ENCODE results near the gene BACH2.

The BACH2 gene

DNA sequence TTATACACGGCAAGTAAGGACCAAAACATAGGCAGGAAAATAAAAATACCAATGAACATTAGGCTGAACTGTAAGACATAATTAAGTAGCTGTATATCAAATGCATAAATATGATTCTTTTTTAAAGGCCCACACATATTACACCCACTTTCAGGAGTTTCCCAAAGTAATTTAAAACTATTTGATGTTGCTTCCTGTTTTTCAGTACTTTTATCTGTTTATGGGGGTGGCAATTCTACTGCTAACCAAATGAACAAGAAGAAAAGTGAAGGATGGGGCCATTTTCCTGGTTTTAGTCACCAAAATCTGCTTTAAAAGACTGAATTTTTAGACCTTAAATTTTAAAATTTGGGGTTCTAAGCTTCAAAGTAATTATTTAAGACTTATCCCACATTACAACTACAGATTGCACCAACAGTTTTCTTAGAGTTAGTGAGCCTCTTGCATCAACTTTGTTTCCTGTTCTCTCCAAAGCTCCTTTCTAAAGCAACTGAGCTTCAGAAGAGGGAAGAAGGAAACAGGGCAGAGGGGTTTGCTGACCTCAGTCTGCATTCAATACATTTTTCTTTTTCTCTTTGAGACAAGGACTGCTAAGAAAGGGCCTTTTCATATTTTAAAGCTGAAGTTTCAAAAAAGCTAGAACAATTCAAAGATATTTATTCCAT, 191.0 kb downstream of the BACH2 start:
- in situ Hi-C loops (cut with HindIII; ENCODE audit: low sequenced_read_pairs): no loop called here

DNA sequence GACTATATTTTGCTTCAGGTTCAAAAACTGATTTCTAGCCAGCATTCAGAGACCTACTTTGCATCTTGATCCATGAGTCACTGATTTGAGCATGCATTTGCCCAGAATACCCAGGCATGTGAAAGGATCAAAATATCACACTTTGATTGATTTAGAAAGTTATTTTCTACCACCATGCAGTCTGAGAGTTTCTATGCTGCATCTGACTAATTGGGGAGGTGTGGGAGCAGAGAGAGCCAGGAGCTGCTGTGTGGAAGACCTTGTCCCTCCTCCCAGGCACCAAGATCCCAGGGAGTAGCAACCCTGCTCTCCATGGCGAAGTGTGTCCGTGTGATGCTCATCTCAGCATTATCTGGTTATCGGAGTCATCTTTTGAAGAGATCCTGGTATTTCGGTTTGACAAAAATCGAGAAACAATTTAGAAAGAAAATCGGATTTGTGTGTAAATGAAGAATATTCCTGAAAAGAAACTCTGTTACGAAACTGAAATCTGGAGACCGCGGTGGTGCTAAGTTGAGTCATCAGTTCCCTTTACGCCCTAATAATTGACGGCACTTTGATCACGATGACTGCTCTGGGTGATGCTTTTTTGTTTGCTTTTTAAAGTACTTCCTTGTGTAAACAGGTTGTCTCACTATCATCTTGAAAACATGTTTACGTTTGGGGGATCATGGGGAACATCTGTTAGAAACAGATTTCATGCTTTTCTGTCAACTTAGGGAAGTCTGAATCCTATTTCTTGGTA, 193.4 kb downstream of the BACH2 start:
- in situ Hi-C loops (cut with HindIII; ENCODE audit: low sequenced_read_pairs): no loop called here

DNA sequence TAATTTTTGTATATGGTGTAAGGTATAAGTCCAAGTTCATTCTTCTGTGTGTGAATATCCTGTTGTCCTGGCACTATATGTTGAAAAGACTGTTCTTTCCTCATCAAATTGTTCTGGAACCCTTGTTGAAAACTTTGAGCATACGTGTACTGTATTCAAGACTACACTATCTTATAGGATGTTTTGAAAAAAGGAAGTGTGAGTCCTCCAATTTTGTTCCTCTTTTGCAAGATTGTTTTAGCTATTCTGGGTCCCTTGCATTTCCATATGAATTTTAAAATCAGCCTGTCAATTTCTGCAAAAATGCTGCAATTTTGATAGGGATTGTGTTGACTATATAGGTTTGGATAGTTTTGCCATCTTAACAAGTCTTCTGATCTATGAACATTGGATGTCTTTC, 195.2 kb downstream of the BACH2 start:
- in situ Hi-C loops (cut with HindIII; ENCODE audit: low sequenced_read_pairs): no loop called here

DNA sequence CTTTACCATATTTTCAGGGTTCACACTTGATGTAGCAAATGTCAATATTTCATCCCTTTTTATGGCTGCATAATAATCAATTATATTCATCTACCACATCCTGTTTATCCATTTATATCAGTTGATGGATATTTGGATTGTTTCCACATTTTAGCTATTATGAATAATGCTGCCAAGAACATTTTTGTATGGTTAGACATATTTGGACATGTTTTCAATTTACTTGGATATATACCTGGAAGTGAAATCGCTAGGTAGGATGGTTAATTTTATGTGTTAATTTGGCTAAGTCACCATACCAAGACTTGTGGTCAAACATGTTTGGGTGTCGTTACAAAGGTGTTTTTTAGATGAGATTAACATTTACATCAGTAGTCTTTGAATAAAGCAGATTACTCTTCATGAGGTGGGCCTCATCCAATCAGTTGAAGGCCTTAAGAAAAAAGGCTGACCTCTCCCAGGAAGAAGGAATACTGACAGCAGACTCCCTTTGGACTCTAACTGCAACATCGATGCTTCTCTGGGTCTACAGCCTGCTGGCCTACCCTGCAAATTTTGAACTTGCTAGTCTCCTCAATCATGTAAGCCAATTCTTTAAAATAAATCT, 196.5 kb downstream of the BACH2 start:
- in situ Hi-C loops (cut with HindIII; ENCODE audit: low sequenced_read_pairs): no loop called here

DNA sequence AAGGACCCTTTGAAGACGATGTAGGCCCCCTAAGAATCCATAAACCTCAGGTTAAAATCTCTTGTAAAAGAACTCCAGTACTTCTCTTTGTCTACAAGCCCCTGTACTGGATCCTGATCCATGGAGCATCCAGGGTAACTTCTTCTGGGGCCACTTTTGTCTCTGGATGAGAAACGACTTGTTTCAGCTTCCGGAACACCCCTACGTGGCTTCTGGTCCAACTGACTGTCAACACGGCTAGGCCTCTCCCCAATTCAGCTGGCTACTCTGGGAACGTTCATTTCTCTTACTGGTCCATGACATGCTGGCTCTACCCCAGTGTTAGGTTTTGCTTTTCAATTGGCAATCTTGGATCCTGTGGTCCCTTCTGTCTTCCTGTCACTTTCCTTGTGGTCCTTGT, 198.0 kb downstream of the BACH2 start:
- in situ Hi-C loops (cut with HindIII; ENCODE audit: low sequenced_read_pairs): no loop called here

DNA sequence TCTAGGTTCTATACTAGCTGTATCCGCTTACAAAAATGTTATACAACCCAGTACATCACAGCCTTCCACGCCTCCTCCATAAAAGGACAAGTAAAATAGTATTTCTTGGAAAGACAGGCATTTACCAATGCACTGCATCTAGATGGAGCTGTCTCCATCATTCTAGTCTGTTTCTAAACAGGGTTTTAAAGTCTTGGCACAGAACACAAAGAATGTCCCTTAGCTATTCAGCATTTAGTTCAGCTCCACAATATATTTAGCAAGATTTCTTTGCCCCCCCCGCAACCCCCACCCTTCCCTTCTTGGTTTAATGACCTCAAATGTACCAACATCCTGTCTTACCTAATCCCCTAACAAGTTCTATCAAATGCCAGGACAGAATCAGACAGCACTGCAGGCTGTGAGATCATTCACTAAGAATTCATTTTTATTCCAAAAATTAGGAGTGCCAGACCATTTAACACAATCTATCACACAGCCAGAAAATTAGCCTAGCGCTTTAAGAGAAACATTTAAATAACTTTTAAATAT, 198.6 kb downstream of the BACH2 start:
- in situ Hi-C loops (cut with HindIII; ENCODE audit: low sequenced_read_pairs): no loop called here

DNA sequence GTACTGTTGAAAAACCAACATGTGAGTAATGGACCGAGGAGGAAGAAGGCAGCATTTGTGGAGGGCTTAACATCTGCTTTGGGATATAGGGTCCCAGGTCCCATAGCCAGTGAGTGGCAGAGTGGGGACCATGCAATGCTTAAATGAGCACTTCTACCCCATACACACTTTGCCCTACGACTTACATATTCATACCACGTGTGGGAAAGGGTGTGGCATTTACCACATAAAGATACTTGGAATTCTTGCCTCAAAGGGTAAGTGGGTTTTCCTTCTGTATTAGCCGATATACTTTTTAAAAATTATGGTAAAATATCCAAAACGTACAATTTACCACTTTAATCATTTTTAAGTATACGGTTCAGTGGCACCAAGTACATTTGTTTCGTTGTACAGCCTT, 199.3 kb downstream of the BACH2 start:
- in situ Hi-C loops (cut with HindIII; ENCODE audit: low sequenced_read_pairs): no loop called here

DNA sequence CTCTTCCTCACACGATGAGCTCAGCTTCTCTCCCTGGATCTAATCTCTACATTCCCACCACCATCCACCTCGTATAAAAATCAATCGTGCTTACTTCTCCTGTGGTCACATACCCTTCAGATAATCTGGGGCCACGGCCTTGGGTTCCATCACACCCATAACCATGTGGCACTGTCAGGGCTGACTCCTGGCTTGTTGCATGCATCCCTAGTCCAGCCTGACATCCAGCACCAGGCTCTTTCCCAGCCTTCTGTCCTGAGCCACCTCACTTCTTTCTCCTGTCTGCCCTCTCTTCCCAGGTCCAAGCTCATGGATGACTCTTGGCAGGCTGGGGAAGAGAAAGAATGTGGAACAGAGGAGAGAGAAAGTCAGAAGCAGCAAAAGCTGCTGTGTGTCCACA, 199.8 kb downstream of the BACH2 start:
- in situ Hi-C loops (cut with HindIII; ENCODE audit: low sequenced_read_pairs): no loop called here

DNA sequence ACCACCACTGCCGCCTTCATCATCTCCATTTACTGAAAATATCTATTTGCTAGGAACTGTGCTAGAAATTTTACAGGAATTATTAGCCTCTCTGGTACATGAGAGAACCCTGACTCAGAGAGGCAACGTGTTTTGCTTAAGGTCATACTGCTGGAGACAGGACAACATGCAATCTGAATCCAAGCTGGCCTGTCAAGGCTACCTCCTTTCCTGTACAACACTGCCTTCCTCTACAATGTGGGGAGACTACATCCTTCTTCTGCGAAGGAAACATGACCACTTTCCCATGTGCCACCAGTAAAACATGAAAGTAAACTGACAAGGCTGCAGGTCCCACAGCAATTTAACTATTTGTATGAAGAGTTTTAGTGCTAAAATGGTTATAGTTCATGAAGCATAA, 200.9 kb downstream of the BACH2 start:
- in situ Hi-C loops (cut with HindIII; ENCODE audit: low sequenced_read_pairs): no loop called here

DNA sequence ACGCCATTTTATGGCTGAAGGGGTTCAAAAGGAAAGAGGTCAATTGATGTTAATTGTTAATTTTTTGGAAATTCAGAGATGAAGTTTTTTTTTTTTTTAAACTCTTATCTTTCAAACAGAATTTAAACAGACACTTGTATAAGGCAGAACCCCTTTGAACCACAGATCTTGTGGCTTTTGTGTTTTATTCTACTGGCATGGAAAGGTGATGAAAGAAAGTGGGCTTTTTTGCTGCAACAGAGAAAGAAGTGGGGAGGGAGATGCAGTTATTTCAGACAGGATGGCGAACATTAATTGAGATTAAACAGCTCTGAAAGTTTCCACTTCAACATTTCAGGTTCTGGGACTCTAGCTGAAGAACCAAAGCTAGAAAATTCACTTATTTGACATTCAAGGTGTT, 201.5 kb downstream of the BACH2 start:
- in situ Hi-C loops (cut with HindIII; ENCODE audit: low sequenced_read_pairs): no loop called here

DNA sequence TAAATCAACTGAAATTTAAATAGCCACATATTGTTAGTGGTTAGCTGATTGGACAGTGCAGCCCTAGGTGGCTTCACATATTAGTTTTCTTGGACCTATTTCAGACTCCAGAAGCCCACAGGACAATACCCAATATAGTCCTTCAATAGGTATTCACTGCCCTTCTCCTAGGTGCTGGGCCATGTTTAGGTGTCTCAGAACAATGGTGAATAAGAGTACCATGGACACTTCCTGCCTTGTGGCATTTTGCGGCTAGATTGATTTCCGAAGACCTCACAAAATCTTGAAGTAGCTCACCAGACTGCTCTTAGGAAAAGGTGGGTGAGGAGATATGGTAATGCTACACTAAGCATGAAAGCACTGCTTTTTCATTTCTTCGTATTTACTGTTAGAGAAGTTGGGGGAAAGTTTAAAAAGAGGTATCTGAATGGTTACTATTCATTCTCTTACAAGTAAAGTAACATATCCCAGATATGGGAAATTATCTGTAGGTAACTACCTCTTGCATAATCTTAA, 203.0 kb downstream of the BACH2 start:
- in situ Hi-C loops (cut with HindIII; ENCODE audit: low sequenced_read_pairs): no loop called here

DNA sequence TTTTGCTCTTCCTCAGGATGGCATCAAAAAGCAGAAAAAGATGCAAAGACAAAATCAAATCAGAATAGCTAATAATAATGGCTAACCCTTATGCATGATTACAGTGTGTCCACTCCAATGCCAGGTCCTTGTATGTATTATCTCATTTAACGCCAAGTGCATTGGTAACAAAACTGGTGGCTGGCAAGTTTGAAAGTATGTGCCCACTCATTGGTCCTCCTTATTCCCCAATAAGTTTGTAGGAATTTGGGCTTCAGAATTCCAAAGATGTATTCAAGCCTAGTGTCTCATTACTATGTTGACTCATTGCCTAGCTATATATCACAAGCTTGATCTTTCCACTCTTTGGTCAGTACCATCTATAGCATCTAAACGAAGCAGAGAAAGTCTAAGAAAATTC, 205.8 kb downstream of the BACH2 start:
- in situ Hi-C loops (cut with HindIII; ENCODE audit: low sequenced_read_pairs): no loop called here

DNA sequence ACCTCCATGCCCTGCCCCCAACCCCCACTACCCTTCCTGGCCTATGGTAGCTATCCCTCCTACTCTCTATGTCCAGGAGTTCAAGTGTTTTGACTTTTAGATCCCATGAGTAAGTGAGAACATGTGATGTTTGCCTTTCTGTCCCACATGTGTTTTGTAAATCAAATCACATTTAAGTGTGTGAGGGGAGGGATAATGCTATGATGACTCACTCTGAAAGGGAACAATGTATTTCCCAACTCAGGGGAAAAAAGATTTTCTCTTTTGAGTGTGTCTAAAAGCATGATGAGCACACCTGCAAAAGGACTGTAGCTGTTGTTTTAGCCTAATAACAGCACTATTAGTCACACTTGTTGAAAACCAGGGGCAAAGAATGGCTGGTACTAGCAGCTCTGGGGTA, 208.6 kb downstream of the BACH2 start:
- in situ Hi-C loops (cut with HindIII; ENCODE audit: low sequenced_read_pairs): no loop called here

DNA sequence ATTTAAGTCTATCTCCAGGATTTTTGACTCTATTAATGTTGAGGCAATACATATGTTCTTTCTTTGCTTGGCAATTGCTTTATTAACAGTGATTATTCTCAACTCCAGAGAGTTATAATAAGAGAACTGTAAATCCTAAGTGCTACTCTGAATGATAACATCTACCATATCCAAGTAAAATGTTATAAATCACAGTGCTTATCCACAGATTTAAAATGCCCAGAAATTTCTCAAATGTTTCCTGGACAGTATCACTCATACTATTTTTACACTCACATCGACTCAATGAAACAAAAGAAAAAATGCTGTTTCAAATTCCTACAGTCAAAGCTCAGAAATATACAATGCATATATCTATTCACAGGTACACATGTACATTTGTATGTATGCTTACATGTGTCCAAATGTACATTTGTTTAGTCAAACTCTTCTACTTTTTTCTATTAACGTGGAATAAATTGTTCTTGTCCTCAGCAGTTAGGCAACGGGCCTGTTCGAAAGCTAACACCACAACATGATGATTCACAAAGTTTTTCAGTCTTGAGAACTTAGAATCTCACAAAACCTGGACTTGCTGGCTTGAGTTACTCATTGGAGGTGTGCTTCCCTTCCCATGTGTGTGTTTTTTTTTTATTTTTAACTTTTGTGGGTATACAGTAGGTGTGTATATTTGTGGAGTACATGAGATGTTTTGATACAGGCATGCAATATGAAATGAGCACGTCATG, 209.4 kb downstream of the BACH2 start:
- in situ Hi-C loops (cut with HindIII; ENCODE audit: low sequenced_read_pairs): no loop called here

DNA sequence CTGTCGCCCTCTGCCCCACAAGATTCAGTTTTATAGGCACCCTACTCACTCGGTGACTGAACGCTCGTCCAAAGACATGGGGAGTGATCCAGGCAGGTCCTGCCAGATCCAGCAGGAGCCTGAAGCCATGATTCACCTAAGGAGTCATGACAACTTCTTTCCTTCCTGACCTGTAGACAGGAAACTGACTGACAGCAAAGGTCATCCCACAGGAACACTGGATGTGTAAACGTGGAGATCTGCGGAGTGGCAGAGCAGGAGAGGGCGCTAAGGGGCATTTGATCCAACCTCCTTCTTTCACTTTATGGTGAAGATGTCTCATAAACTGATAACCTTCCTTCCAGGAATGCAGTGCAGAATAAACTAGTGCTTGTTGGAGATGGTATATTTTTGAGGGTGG, 210.1 kb downstream of the BACH2 start:
- in situ Hi-C loops (cut with HindIII; ENCODE audit: low sequenced_read_pairs): no loop called here

DNA sequence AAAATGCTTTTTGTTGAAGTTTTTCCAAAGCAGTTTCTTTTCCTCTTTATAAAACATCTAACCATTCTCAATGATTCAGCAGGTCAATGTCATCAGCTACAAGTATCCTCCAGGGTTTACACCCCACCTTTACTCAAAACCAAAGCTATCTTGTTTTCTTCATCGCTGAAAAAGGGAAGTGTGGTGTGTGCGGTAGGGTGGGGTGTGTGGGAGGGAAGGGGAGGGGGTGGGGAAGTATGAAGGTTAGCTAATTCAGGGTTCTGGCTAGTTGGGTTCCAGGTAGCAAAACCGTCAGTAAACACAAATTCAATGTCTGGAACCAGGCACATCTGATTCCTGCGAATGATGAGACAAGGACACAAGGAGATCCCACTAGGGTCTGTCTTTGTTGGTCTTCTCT, 212.8 kb downstream of the BACH2 start:
- in situ Hi-C loops (cut with HindIII; ENCODE audit: low sequenced_read_pairs): no loop called here

DNA sequence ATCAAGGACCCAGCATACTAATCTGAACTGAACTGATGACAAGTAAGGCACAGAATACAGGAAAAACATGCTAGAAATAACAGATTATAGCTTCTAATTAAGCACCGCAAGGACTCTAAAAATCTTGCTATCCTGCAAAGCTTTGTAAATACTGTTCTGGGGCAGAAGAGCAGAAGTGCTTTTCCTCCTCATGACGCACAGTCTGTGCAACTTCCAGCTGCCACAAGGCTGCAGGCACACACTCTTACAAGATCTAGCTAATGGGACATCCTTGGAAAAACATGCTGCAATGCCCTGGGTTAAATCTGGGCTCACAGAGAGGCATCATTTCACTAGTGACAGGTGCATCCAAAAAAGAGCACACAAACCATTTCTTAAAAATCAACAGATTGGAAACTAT, 213.8 kb downstream of the BACH2 start:
- in situ Hi-C loops (cut with HindIII; ENCODE audit: low sequenced_read_pairs): no loop called here

DNA sequence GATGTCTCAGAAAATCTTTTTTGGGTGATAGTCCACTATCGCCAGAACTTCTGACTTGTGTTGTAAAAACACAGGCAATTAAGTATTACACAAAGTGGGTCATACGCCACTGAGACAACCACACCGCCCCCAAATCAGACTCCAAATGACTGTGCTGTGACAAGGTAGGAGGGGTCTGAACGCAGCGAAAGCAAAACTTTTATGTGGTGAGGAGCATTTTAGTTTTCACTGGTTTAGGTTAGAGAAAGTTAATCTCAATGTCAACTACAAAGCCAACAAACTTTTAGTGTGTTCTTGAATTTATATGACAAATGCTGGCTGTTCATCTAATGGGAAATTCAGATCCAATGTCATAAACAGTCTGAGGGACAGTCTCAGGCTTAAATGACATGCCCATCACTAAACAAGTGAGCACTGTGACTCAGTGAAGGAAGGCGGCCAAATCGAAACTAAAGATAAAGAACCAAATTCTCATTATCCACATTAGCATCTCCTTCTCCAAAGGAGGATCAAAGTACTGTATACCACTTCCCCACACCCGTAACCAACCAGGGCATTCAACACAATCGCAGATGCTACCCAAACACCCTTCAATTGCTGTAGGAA, 215.7 kb downstream of the BACH2 start:
- in situ Hi-C loops (cut with HindIII; ENCODE audit: low sequenced_read_pairs): no loop called here

DNA sequence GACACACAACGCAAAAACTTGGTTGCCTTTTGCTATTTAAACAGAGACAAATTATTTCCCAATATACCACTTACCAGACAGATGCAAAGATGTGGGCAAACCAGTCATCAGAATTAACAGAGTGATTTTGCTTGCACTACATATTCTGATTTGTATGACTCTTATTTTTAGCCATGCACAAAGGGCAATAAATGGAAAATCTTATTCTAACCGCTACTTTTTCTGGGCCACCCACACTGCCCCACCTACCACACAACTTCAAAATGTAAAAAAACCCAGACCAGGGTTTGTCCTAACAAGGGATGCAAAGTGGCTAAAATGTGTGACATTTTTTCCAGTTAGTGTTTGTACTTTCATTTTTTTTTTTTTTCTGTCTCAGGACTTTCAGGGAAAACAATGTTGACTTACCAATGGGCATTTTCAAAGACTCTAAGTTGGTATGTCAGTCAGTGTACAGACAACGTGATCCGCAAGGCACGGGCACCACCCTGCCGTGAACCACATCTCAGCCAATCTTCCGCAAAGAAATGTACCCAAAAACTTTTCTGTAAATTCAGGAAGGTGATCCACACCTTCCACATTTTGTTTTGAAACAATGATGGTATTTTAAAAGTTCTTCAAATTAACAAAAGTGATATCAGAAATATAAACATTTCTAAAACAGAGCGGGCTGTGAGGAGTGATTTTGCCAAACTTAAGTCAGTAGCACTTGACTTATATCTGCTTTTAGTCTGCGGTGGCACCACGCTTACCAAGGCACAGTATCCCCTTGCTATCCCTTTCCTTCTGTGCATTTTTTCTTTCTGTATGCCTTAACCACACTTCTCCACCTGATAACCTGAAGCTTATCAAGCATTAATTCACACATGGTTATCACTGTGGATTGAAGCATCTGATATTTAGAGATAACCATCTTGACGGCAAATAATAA, 216.8 kb downstream of the BACH2 start:
- in situ Hi-C loops (cut with HindIII; ENCODE audit: low sequenced_read_pairs): no loop called here

All from DLD1 (cell line).